IPS DF 19.7 (cell line): Measurements from ENCODE around the gene CFAP221.

Source experiments
- DNase-seq: peaks from one replicate; pipeline ENCODE4 v3.0.0-alpha.2; 2013; ENCODE audit warnings: low read depth, low spot score

The CFAP221 gene

GRCh38 chr2:119536707-119537106, 7.5 kb upstream of the CFAP221 start:
- no peak for DNase-seq

- no peak for DNase-seq
These were observed 6.5 kb upstream of the CFAP221 start for GRCh38 chr2:119537792-119538191.

DNA sequence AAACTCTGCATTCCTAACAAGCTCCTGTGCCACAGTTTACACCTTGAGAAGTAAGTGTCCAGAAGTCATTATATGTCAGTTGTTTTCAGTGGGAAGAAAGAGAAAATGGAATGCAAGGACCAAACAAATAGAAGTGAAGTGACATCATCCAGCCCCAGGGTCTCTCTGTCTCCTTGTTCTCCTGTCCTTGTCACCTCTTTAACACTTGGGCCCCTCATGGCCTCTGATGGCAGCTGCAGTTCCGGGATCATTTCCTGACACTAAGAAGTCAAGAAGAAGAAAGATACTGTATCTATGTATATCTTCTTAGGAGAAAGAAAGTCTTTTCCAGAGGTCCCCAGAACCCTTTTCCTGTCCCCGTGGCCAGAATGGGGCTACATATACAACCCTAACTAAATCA, 2.8 kb upstream of the CFAP221 start:
- no peak for DNase-seq

DNA sequence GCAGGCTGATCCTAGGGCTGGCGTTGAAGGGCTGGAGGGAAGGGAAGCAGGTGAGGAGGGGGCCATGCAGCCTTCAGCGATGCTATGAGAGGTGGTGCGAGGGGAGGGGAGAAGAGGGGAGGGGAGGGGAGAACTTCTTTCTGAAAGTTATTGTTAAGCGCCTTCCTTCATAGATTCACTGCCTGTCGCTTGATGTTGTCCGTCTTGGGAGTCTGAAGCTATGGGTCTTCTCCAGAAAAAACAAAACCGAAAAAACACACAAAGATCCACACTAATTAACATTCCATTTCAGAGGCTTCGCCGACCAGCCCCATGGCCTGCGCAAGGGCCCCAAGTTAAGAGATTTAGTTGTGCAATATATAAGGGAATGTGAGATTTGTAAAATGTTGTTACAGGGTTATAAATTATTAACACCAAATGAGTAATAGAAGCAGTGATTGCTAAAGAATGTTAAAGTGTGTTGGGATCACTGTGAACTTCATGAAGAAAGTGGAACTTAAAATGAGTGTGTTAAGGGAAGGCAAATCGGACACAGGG, 758 bp downstream of the CFAP221 start:
- no peak for DNase-seq

DNA sequence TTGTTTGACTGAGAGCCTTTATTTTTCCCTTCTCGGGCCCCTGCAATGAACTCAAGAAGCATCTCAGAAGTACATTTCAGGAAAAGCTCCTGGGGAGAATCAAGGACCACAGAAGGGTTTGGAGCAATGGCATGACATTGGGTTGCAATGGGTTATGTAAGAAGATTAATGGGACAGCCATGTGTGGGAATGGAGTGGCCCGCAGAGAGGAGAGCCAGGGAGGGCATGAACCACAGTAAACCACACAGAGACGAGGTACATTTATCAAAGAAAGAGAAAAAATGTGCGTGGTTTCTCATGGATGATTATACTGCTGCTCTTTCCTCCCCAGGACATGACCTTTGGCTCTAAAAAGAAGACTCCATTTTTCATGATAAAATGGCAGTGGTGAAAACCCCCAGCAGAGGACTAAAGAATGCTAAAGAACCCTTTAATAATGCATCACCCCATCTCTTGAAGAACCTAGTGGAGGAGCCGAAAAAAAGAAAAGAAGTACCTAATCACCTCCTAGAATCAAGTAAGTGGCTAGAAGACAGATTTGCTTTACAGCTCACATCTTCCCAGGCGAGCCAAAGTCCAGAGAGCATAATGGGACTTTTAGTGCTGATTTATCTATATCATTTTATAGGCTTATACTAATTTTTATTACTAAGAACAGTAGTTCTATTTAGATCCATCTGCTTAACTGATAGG, 1.7 kb downstream of the CFAP221 start:
- DNase-seq = no peak

DNA sequence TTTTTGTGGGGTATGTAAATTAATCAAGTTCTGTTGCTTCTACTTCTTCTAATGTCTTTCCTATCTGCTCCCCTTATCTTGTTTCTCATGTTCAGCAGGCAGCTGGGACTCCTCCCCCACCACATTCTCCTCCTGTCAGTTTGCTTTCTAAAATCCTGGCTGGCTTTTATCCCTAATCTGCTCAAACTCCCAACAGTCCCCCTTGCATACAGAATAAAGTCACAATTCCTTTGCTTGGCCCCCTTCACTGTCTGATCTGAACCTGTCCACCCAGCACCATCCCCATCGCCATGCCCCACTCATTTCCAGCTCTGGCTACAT, 2.2 kb downstream of the CFAP221 start:
- no peak for DNase-seq

- no peak for DNase-seq
These were observed 4.4 kb downstream of the CFAP221 start for GRCh38 chr2:119548516-119549120.

DNA sequence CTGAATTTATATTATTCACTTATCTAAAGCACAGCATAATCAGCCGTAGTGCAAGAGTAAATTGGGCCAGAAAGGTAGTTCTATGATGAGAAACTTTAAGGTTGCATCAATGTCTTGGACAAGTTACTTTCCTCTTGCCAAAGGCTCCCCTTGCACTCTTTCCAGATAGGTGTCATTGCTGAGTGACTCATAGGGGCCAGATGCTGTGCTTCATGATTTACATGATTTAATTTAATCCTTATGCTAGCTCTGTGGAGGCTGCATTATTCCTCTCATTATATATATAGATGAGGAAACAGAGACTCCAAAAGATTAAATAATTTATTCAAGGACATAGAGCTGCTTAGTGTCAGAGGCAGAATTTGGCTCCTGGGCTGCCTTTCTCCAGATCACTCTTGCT, 5.0 kb downstream of the CFAP221 start:
- DNase-seq = no peak

GRCh38 chr2:119550346-119550745, 6.1 kb downstream of the CFAP221 start:
- no peak for DNase-seq

DNA sequence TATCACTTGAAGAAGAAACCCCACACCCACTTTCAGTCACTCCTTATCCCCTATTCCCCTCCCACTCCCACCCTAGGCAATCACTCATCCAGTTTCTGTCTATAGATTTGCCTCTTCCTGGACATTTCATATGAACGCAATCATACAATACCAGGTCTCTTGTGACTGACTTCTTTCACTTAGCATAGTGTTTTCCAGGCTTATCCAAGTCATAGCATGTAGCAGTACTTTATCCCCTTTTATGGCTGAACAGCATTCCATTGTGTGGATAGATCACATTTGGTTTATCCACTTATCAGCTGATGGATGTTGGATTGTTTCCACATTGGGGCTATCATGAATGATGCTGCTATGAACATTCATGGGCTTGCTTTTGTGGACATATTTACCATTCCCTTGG, 6.6 kb downstream of the CFAP221 start:
- DNase-seq = no peak

DNA sequence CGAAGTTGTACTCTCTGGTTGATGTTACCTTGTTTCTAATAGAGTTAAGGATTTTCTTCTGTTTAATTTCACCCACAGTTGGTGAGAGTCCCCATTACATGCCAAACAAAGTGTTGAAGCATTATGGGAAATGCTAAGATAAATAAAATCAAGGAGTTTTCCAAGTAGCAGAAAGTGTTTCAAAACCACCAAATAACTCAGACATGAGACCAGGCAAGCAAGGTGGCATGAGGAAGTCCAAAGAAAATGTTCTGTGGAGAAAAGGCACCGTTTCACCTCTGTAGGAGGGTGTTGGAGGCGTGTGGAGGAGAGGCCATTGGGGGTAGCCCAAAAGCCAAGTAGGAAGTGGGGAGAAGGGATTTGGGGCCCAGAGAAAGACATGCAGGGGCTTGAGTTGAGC, 8.7 kb downstream of the CFAP221 start:
- DNase-seq = no peak

GRCh38 chr2:119553687-119554344, 9.6 kb downstream of the CFAP221 start:
- no peak for DNase-seq

DNA sequence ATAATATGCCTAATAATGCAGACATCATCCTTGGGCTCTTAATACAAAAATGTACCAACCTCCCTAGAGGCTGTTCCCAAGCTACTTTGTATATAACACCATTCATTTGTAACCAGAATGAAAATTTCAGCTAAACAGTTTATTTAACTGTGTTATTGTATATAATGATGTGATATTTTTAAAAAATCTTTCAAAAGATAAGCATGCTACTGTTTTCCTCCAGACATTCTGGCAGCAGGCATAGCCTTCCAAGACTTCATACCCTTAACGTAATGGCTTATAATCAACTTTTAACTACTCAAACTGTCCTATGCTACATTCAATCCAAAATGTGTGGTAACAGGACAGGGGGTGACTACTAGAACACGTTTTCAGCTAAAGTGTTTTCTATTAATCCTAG, 21.2 kb downstream of the CFAP221 start:
- DNase-seq = no peak

DNA sequence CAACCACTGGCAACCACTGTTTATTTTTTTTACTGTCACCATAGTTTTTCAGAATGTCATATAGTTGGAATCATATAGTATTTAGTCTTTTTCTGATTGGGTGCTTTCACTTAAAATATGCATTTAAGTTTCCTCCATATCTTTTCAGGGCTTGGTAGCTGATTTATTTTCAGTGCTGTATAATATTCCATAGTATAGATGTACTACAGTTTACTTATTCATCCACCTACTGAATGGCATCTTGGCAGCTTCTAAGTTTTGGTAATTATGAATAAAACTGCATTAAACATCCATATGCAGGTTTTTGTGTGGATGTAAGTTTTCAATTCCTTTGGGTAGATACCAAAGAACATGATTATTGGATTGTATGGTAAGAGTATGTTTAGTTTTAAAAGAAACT, 23.0 kb downstream of the CFAP221 start:
- DNase-seq = no peak

GRCh38 chr2:119574108-119574815, 30.0 kb downstream of the CFAP221 start:
- DNase-seq = no peak

DNA sequence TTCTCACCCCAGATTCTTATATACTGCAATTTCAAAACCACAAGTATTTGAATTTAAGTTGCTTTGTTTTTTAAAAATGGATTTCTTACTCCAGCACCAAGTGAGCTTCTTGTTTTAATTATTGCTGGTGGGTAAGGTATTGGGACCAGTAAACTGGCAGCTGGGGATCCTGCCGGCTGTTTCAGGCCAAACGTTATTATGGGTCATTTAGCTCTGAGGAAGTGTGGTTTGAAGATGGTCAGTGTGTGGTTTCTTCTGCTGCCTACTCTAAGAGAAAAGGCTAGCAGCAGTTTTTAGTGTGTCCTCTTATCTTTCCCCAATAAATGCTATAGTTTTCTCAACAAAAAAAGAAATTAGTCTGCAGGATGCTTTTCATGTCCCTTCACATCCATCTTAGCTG, 30.6 kb downstream of the CFAP221 start:
- DNase-seq = no peak

DNA sequence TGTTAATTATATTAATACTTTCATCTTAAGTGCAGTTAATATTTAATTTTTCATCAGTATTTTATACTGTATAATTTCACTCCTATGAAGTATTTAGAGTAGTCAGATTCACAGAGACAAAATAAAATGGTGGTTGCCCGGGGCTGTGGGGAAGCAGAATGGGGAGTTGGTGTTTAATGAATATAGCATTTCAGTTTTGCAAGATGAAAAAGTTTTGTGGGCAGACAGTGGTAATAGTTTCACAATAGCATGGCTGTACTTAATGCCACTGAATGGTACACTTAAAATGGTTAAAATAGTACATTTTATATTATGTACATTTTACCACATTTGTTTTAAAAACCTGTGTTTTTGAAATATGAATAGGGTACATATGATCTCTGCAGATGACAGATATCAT, 31.2 kb downstream of the CFAP221 start:
- no peak for DNase-seq

- DNase-seq = no peak
These were observed 35.4 kb downstream of the CFAP221 start for GRCh38 chr2:119579424-119580295.

DNA sequence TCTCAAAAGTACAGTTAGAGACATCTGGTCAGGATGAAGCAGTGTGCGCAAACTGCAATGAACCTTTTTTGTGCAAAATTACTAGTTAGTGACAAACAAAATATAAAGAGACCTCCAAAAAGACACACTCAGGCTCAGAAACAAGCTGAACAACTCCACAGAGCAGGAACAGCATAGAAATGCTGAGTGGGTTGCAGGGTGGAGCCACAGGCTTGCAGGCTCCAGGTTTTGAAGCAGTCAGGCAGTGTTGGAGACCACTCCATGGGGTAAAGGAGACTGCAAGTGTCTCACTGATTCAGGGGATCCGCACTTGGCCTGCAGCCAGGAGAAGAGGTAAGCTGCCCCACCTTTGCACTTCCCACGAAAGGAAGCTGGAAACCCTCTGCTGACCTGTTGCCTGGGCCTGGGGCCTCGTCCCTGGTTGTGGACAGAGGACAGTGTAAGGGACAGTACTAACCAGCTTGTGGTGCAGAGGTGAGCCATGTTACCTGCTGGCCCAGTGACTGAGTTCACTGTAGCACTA, 36.4 kb downstream of the CFAP221 start:
- no peak for DNase-seq

DNA sequence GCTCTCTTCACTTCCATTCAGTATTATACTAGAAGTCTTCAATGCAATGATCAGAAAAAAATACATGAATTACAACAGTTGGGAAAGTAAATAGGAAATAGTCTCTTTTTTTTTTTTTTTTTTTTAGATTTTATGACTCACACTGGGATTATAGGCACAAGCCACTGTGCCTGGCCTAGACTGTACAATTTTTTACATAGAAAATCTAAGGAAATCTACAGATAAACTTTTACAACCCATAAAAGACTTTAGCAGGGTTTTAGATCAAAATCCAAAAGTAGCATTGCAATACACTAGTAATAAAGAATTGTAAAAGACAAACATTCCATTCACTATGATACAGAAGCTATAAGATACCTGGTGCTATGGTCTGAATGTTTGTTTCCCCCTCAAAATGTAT, 39.0 kb downstream of the CFAP221 start:
- DNase-seq = no peak

- no peak for DNase-seq
These were observed 40.2 kb downstream of the CFAP221 start for GRCh38 chr2:119584469-119584868.
